GM15510 (cell line): ENCODE results near the gene CD84.

Experiments
- POLR2A ChIP-seq: IDR thresholded peaks from 3 replicates; pipeline ENCODE4 v1.6.1; 2011; ENCODE audit warnings: borderline replicate concordance; ENCODE audit not compliant: insufficient read length; ENCODE audit errors: extremely low read depth

Gene CD84

GRCh38 chr1:160560045-160560705 lies 19.1 kb downstream of the CD84 start:
- no peak for TF ChIP-seq POLR2A

- TF ChIP-seq POLR2A = no peak
Observed at GRCh38 chr1:160558660-160559380, 20.5 kb downstream of the CD84 start.

- TF ChIP-seq POLR2A = no peak
Observed at GRCh38 chr1:160553778-160554177, 25.5 kb downstream of the CD84 start.

DNA sequence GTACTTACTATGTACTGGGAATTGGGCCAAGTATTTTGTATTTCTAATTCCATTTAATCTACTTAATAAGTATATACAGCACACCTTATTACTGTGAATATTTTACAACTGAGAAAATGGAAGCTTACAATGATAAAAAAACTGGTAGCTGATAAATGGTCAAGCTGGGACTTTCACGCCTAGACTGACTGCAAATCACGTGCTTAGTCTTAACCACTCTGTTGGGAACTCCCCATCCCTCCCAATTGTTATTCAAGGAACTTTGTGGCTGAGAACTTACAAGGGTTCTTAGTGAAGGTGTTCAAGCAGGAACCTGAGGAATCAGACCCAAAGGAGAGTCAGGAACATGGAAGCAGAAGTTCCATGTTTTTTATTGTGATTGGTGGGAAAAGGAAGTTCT lies 26.9 kb downstream of the CD84 start:
- no peak for TF ChIP-seq POLR2A

DNA sequence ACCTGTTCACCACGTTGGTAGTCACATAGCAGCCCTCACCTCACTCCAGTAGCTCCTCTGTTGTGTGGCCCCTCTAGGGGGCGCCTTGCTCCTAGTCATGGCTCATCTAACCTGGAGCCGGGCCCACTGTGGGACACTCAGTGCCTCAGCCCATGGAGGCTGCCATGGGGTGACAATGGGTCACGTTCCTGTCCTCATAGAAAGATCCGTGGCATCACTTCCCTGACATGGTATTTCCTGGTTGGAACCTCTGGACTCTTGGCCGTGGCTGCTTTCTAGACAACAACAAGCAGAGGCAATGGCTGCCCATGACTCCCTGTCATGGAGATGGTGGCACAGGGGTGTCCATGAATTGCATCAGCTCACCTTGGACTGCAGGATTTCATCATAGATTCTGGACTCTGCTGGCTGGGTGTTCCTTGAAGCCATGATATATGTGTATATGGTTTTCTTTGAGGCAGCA lies 28.7 kb downstream of the CD84 start:
- no peak for TF ChIP-seq POLR2A

GRCh38 chr1:160549665-160550006 lies 29.7 kb downstream of the CD84 start:
- no peak for TF ChIP-seq POLR2A

DNA sequence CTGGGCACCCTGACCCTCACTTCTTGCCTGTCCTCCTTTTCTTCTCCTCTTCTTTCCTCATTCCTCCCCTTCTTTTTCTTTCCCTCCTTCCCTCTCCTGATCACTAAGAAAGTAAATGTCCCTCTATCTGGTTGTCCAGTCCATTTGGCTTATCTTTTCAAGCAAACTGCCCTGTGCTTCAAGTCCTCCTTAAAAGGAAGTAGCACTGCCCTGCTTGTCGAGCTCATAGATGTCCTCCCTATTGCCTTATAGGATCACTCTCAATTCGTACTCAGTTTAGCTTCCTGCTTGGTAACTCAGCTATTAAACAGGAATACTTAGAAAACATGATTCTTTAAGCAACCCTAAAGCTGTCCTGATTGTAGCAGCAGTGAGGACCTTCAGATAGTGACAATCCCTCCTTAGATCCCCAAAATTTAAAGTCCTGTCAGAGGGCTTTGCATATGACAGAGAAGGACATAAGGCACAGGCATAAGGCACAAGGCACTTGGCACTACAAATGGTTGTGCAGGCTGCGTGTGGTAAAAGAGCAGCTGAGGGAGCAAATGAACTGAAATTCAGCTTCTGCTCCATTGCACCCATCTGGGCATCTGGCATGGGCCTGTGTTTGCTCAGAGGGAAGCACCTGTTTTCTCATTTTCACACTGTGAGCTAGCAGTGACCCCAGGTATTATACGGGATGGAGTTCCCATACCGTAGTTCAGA lies 30.2 kb downstream of the CD84 start:
- peak; percentile 12 for TF ChIP-seq POLR2A

- no peak for TF ChIP-seq POLR2A
Observed at GRCh38 chr1:160548183-160548582, 31.1 kb downstream of the CD84 start.

DNA sequence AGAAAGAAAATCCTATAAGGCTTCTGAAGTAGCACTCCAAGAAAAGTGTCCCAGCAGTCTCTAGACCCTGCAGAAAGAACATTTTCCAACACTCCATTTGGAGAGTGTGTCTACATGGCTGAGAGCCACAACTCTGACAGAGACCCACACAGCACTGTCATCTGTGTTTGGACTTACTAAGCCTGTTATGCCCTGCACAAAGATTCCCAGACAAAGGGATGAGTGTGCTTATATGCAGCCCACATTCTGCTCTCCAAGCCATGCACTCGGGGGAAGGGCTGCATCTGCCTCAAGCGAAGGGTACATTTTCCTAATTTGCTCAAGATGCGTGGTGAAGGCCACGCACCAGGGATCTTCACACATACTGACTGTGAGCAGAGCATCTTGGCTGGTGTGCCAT lies 31.9 kb downstream of the CD84 start:
- no peak for TF ChIP-seq POLR2A

DNA sequence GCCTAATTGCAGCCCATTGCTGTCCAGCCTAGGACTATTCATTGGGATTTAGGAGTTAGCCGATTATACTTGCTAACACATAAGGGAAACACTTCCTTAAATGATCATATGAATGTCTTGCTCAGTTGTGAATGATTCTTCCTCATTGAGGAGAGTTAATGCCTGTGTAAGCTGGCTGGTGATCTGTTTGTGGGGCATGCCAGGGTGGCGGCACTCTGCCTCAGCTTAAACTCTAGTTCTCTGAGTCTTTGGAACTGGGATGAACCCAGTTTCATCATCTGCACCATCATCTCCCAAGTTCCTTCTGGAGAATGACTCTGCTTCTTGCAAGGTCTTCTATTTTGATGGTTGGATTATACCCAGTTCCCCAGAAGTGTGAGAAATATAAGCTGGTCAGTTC lies 32.4 kb downstream of the CD84 start:
- no peak for TF ChIP-seq POLR2A

DNA sequence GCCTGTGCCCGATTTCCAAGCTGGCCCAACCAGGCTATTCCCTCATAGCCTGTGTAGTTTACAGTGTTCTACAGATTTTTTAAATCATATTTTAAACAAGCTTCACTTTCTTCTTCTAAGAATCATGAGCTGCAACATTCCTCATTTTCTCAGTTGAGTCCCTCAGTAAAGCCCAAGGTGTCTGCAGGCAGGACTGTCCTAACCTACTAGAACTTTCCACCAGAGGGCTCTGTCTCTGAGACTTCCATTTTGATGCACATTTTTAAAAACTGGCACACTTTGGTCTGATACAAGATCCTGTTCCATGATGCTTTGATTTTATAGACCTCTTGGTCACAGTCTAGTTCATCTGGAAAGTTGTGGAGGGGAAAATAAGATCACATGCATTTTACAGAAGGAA lies 34.6 kb downstream of the CD84 start:
- no peak for TF ChIP-seq POLR2A

- no peak for TF ChIP-seq POLR2A
Observed at GRCh38 chr1:160542303-160542945, 36.9 kb downstream of the CD84 start.

DNA sequence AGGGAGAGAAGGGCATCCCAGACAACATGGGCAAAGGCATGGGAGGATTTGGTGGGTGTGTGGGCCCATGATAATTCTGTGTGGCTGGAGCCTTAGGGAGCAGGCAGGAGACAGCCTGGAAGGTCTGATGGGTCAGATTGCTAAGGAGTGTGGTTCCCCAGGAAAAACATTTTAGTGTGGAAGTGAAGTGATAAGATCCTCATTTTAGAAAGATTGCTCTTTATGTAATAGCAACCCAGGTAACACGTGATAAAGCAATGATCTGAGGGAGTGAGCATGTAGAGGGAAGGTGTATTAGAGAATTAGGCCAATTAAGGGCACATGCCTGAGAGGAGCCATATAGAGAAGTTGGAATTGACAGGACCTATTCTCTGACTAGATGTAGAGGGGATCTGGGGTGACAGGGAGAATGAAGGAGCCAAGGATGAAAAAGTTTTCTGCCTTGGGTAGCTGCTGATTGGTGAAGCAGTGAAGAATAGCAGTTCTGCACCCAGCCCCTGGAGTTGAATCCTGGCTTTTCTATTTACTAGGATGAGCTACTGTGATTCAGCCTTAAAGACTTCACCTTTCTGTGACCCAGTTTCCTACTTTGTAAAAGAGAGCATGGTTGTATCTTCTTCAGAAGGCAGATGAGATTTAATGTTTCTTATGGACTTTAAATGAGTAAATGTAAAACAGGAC lies 37.5 kb downstream of the CD84 start:
- TF ChIP-seq POLR2A = no peak

GRCh38 chr1:160540859-160541233 lies 38.5 kb downstream of the CD84 start:
- no peak for TF ChIP-seq POLR2A
